ENCODE measurements around the gene PTTG1. TPM values are rescaled to one million over a fixed set of nuclear protein-coding genes. Genes with fewer than 3 reads are reported as not detected.

The PTTG1 gene
- total and polyA plus RNA-seq, 2 of the 4 experiments (the other 2 are of a cell fraction) = 98.6 to 118 TPM

DNA sequence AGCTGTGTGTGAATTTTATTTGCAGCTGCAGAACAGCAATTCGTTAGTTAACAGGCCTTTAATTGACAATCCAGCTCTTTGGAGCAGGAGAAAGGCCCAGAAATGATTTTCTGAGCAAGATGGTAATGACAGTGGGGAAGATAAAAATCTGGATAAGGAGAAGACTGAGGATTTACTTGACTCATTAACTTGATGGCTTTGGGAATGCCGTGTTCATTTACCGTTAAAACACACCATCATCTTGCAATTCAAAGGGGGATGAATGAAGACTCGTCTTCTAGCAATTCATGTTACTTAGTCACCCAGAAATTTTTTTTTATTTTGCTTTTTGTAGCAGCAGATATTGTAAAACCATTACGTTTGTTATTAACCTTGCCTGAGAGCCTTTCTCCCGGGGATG, 52.0 kb downstream of the PTTG1 start:
- no peak overlapping the region for H3K4ac ChIP-seq (ENCODE audit: low read depth, low read length)
- H3K79me1 ChIP-seq (ENCODE audit: low read depth in 1 of 2, low read length in 2 of 2) = no peaks in the 10 kb centered on the region
- H2BK15ac ChIP-seq (ENCODE audit: low read depth, low read length) = no peak overlapping the region
- DNase-seq (no peak), ATAC-seq (ENCODE audit: low read depth) (no peak)
- H3K18ac ChIP-seq (ENCODE audit: low read depth, low read length) = no peak overlapping the region
- no peaks in the 10 kb centered on the region for H3K9me1 ChIP-seq (ENCODE audit: insufficient read depth, low read length)
- in situ Hi-C loops (cut with MboI; ENCODE audit: low sequenced_read_pairs) (no loop called here), intact Hi-C loops (cut with micrococcal nuclease) (no loop called here), dilution Hi-C loops (cut with HindIII; ENCODE audit: low sequenced_read_pairs, unreplicated experiment) (no loop called here)
- no peak overlapping the region for H3K14ac ChIP-seq (replicated peaks; ENCODE audit: low read depth, low read length)
- no peak overlapping the region for H4K91ac ChIP-seq (ENCODE audit: insufficient read depth, low read depth, low read length)
- H3K23ac ChIP-seq (ENCODE audit: low read depth, low read length) = no peak overlapping the region
- H2BK5ac ChIP-seq (ENCODE audit: low read depth, low read length, poor library complexity, severe bottlenecking) = no peak overlapping the region
- H2BK20ac ChIP-seq (ENCODE audit: low read depth, low read length) = no peak overlapping the region
- H2AK5ac ChIP-seq (ENCODE audit: low read depth, low read length) = no peak overlapping the region
- no peaks in the 10 kb centered on the region for H3K9me3 ChIP-seq (ENCODE audit: control insufficient read depth, insufficient read depth, low read length)
- H2AFZ ChIP-seq (replicated peaks; ENCODE audit: low read length, poor library complexity) = no peak overlapping the region
- no peak overlapping the region for H3K9ac ChIP-seq (ENCODE audit: low read depth, low read length)
- no TSS peak for BruUV-seq (replicated peaks)
- H2AK9ac ChIP-seq (replicated peaks; ENCODE audit: low read depth, low read length, poor library complexity) = no peak overlapping the region
- peaks cover 12% of the 10 kb centered on the region for H3K27me3 ChIP-seq (ENCODE audit: control insufficient read depth, insufficient read depth, low read length)
- no peak overlapping the region for H3K27ac ChIP-seq (ENCODE audit: insufficient read depth, low read length)
- no CpG with 5 or more reads among the region's 6 CpGs for WGBS, 2 experiments (ENCODE audit: extremely low coverage in 2 of 2, insufficient read length in 1 of 2)
- H3K36me3 ChIP-seq (ENCODE audit: control insufficient read depth, insufficient read depth, low read length) = no peaks in the 10 kb centered on the region
- H2BK120ac ChIP-seq (ENCODE audit: low read depth, low read length) = no peak overlapping the region
- no peak for TF ChIP-seq RFX5 (IDR thresholded peaks at IDR 0.05; ENCODE audit: low read depth, low read length)
- TF ChIP-seq MXI1 (IDR thresholded peaks at IDR 0.05; ENCODE audit: borderline replicate concordance, low read depth, low read length) = no peak
- TF ChIP-seq MAFK (IDR thresholded peaks at IDR 0.05; ENCODE audit: low read depth, low read length) = no peak
- no peak for TF ChIP-seq FOS (IDR thresholded peaks at IDR 0.05; ENCODE audit: low read depth, low read length)
- TF ChIP-seq, protein P1, sequence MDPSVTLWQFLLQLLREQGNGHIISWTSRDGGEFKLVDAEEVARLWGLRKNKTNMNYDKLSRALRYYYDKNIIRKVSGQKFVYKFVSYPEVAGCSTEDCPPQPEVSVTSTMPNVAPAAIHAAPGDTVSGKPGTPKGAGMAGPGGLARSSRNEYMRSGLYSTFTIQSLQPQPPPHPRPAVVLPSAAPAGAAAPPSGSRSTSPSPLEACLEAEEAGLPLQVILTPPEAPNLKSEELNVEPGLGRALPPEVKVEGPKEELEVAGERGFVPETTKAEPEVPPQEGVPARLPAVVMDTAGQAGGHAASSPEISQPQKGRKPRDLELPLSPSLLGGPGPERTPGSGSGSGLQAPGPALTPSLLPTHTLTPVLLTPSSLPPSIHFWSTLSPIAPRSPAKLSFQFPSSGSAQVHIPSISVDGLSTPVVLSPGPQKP (IDR thresholded peaks at IDR 0.05; ENCODE audit: borderline replicate concordance, low read depth, low read length) = no peak
- TF ChIP-seq, protein P2, sequence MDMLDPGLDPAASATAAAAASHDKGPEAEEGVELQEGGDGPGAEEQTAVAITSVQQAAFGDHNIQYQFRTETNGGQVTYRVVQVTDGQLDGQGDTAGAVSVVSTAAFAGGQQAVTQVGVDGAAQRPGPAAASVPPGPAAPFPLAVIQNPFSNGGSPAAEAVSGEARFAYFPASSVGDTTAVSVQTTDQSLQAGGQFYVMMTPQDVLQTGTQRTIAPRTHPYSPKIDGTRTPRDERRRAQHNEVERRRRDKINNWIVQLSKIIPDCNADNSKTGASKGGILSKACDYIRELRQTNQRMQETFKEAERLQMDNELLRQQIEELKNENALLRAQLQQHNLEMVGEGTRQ (IDR thresholded peaks at IDR 0.05; ENCODE audit: low read depth, low read length) = no peak
- TF ChIP-seq SMC3 (IDR thresholded peaks at IDR 0.05; ENCODE audit: low read depth, low read length) = no peak
- peaks cover 4% of the 10 kb centered on the region for H3K4me1 ChIP-seq (ENCODE audit: control insufficient read depth, insufficient read depth, low read length)
- no peak overlapping the region for H3K56ac ChIP-seq (ENCODE audit: extremely low read depth, insufficient read depth, low read length)
- H3K4me2 ChIP-seq (ENCODE audit: low read depth, low read length) = no peak overlapping the region
- no peak overlapping the region for H4K5ac ChIP-seq (ENCODE audit: low read depth, low read length)
- H4K8ac ChIP-seq (ENCODE audit: low read depth in 2 of 2, low read length in 2 of 2) = no peak overlapping the region
- no peak overlapping the region for H3K4me3 ChIP-seq (ENCODE audit: insufficient read depth, low read depth, low read length)
- ChIA-PET CTCF (no interaction called here), POLR2A (ENCODE audit: unreplicated experiment) (no interaction called here)
- no peaks in the 10 kb centered on the region for H4K20me1 ChIP-seq (ENCODE audit: insufficient read depth, low read length)

Data from IMR-90 (cell line).